ENCODE data around the gene ATG3. TPM values are rescaled to one million over a fixed set of nuclear protein-coding genes. Genes with fewer than 3 reads are reported as not detected.

Gene ATG3
- total and polyA plus RNA-seq, 9 of the 15 experiments (the other 6 are each of a cell fraction or from before 2014, with no cell fraction given), result 48.7 to 107 (median 64.7) TPM

DNA sequence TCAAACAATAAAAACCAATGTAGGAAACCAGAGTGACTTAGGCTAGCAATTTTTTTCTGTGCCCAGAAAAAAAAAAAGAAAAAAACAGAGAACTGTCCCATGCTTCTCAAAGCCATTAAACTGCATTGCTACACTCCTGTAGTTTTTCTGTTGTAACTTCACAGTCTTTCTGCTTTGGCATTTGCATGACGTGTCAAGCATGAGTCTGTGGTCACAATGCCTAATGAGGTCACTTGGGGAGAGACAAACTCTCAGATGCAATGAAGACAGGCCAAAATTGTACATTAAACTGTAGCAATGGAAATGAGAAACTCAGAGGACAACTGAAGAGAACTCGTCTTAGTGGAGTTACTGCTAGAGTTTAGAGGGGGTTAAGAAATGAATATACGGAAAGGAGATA lies 48.4 kb upstream of the ATG3 start (continued):
- TF ChIP-seq, protein P1, sequence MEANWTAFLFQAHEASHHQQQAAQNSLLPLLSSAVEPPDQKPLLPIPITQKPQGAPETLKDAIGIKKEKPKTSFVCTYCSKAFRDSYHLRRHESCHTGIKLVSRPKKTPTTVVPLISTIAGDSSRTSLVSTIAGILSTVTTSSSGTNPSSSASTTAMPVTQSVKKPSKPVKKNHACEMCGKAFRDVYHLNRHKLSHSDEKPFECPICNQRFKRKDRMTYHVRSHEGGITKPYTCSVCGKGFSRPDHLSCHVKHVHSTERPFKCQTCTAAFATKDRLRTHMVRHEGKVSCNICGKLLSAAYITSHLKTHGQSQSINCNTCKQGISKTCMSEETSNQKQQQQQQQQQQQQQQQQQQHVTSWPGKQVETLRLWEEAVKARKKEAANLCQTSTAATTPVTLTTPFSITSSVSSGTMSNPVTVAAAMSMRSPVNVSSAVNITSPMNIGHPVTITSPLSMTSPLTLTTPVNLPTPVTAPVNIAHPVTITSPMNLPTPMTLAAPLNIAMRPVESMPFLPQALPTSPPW (CRISPR knock-in tag; IDR thresholded peaks at IDR 0.05), result no peak
- TF ChIP-seq DMBX1 (CRISPR knock-in tag; IDR thresholded peaks at IDR 0.05; ENCODE audit: borderline replicate concordance), result no peak
- TF ChIP-seq, protein P2, sequence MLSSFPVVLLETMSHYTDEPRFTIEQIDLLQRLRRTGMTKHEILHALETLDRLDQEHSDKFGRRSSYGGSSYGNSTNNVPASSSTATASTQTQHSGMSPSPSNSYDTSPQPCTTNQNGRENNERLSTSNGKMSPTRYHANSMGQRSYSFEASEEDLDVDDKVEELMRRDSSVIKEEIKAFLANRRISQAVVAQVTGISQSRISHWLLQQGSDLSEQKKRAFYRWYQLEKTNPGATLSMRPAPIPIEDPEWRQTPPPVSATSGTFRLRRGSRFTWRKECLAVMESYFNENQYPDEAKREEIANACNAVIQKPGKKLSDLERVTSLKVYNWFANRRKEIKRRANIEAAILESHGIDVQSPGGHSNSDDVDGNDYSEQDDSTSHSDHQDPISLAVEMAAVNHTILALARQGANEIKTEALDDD (IDR thresholded peaks at IDR 0.05), result no peak
- no peak for TF ChIP-seq CBFB (CRISPR knock-in tag; IDR thresholded peaks at IDR 0.05)
- no peak for TF ChIP-seq TARDBP (IDR thresholded peaks at IDR 0.05)
- TF ChIP-seq ZZZ3 (IDR thresholded peaks at IDR 0.05), result no peak
- TF ChIP-seq CXXC5 (CRISPR knock-in tag; IDR thresholded peaks at IDR 0.05), result no peak
- TF ChIP-seq GTF3C2 (IDR thresholded peaks at IDR 0.05; ENCODE audit: borderline replicate concordance, extremely low read depth, insufficient read length), result no peak
- no peak for TF ChIP-seq SMAD3 (CRISPR knock-in tag; conservative IDR thresholded peaks at IDR 0.05)
- TF ChIP-seq, protein P3, sequence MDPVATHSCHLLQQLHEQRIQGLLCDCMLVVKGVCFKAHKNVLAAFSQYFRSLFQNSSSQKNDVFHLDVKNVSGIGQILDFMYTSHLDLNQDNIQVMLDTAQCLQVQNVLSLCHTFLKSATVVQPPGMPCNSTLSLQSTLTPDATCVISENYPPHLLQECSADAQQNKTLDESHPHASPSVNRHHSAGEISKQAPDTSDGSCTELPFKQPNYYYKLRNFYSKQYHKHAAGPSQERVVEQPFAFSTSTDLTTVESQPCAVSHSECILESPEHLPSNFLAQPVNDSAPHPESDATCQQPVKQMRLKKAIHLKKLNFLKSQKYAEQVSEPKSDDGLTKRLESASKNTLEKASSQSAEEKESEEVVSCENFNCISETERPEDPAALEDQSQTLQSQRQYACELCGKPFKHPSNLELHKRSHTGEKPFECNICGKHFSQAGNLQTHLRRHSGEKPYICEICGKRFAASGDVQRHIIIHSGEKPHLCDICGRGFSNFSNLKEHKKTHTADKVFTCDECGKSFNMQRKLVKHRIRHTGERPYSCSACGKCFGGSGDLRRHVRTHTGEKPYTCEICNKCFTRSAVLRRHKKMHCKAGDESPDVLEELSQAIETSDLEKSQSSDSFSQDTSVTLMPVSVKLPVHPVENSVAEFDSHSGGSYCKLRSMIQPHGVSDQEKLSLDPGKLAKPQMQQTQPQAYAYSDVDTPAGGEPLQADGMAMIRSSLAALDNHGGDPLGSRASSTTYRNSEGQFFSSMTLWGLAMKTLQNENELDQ (CRISPR knock-in tag; IDR thresholded peaks at IDR 0.05; ENCODE audit: borderline replicate concordance), result no peak
- TF ChIP-seq ZNF592 (IDR thresholded peaks at IDR 0.05), result no peak
- peak; percentile 49; the same call in 1 of the 2 replicates for TF ChIP-seq ZNF395 (CRISPR knock-in tag; IDR thresholded peaks at IDR 0.05)
- TF ChIP-seq ZNF121 (CRISPR knock-in tag; conservative IDR thresholded peaks at IDR 0.05), result no peak
